ENCODE results near the gene TLNRD1.

- TF ChIP-seq CTCF (IDR thresholded peaks at IDR 0.05) (peak; percentile 50 to 88 (median 84)), POLR2A (IDR thresholded peaks at IDR 0.05) (no peak)
Observed at GRCh38 chr15:80970018-80970657, 30.6 kb upstream of the TLNRD1 start.
